HCT116 (cell line): ENCODE results near the gene PLCB1.

Experiments
- EZH2 ChIP-seq: fragments of 200-600 bp; sonication (generic); IDR thresholded peaks from 2 replicates; pipeline ENCODE4 v1.6.1; 2017; ENCODE audit warnings: antibody characterized with exemption, mixed run types
- EZH2phosphoT487 ChIP-seq: fragments of 200-600 bp; IDR thresholded peaks from 2 replicates; pipeline ENCODE4 v1.6.1; 2018; ENCODE audit warnings: antibody characterized with exemption, borderline replicate concordance
- FOSL1 ChIP-seq: IDR thresholded peaks from 2 replicates; pipeline ENCODE4 v1.6.1; 2012; ENCODE audit warnings: low read depth
- POLR2A ChIP-seq: IDR thresholded peaks from 2 replicates; pipeline ENCODE4 v1.7.0; 2011; ENCODE audit warnings: borderline replicate concordance; ENCODE audit not compliant: insufficient read depth, insufficient read length; ENCODE audit errors: extremely low read depth
- POLR2AphosphoS5 ChIP-seq: IDR thresholded peaks from 2 replicates; pipeline ENCODE4 v1.6.1; 2011; ENCODE audit warnings: mild to moderate bottlenecking, low read depth, low read length, moderate library complexity
- TCF7L2 ChIP-seq: IDR thresholded peaks from 2 replicates; pipeline ENCODE4 v1.7.0; 2011; ENCODE audit warnings: borderline replicate concordance, inconsistent platforms; ENCODE audit not compliant: insufficient read depth, insufficient read length; ENCODE audit errors: extremely low read depth
- ZFX ChIP-seq: fragments of 450-650 bp; IDR thresholded peaks from 2 replicates; pipeline ENCODE4 v1.6.1; 2017
- ZNF274 ChIP-seq: fragments of 200-500 bp; sonication (Bioruptor generic); IDR thresholded peaks from 2 replicates; pipeline ENCODE4 v1.6.1; 2014; ENCODE audit warnings: mild to moderate bottlenecking, low read depth, low read length, inconsistent platforms
- TF ChIP-seq, protein P1 (sequence below), 3 experiments: fragments of 200-600 bp in 1 of 3; sonication (generic) in 1 of 3; IDR thresholded peaks in 2 of 3; conservative IDR thresholded peaks in 1 of 3; 2 replicates each; pipeline ENCODE4 v1.5.1; 2012 to 2017; ENCODE audit warnings: low read depth in 2 of 3, low read length in 2 of 3, antibody characterized with exemption in 1 of 3, borderline replicate concordance in 1 of 3, control low read depth in 1 of 3, mild to moderate bottlenecking in 1 of 3, mixed read lengths in 1 of 3, mixed run types in 1 of 3, moderate library complexity in 1 of 3; ENCODE audit not compliant: insufficient read depth in 1 of 3

DNA sequence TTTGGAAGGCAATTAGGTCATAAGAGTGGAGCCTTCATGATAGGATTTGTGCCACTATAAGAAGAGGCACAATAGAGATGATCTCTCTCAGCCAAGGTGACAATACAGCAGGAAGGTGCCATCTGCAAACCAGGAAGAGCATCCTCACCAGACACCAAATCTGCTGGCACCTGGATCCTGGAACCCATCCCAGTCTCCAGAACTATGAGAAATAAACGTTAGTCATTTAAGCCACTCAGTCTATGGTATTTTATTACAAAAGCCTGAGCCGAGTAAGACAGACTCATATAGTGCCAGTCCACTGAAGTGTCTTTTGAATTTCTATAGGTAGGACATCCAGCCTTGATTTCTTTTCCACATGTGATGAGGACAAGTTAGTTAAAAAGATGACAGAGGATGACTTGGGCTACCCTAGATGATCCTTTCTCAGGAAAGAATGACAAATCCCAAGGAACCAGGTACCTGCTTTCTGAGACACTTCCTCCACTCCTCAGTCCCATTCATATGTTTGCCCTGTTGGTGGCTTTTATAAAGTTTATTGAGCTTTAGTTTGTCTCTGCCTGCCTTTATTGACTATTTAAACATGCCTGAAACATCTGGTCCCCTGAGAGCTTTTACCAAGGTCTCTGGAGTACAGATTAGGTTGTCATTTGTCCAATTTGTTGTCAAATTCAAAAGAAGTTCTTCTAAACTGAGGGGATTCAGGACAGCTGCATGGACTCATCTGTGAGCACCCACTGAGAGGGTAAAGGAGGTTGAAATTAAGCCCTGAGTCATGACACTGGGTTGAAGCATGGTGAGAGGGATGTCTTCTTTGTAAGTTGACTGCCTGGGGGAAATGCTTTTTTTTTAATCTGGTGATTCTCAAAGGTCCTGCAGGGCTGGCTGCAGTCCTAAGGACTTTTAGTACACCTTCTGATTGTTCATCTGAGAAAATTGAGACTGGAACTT, 771.9 kb downstream of the PLCB1 start:
- no peak for TF ChIP-seq TCF7L2
- TF ChIP-seq FOSL1: no peak
- TF ChIP-seq, protein P1, sequence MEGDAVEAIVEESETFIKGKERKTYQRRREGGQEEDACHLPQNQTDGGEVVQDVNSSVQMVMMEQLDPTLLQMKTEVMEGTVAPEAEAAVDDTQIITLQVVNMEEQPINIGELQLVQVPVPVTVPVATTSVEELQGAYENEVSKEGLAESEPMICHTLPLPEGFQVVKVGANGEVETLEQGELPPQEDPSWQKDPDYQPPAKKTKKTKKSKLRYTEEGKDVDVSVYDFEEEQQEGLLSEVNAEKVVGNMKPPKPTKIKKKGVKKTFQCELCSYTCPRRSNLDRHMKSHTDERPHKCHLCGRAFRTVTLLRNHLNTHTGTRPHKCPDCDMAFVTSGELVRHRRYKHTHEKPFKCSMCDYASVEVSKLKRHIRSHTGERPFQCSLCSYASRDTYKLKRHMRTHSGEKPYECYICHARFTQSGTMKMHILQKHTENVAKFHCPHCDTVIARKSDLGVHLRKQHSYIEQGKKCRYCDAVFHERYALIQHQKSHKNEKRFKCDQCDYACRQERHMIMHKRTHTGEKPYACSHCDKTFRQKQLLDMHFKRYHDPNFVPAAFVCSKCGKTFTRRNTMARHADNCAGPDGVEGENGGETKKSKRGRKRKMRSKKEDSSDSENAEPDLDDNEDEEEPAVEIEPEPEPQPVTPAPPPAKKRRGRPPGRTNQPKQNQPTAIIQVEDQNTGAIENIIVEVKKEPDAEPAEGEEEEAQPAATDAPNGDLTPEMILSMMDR (IDR thresholded peaks at IDR 0.05 in 2 of 3, conservative IDR thresholded peaks at IDR 0.05 in 1 of 3; ENCODE audit: borderline replicate concordance in 1 of 3, insufficient read depth in 1 of 3, low read depth in 2 of 3, low read length in 2 of 3): no peak
- no peak for TF ChIP-seq EZH2phosphoT487
- no peak for TF ChIP-seq ZFX
- TF ChIP-seq POLR2A: no peak
- TF ChIP-seq POLR2AphosphoS5: no peak
- TF ChIP-seq EZH2: no peak
- TF ChIP-seq ZNF274: no peak
